GM23248 (cell line): ENCODE data around the gene MGP. TPM values are rescaled to one million over a fixed set of nuclear protein-coding genes. Genes with fewer than 3 reads are reported as not detected.

Source experiments
- DNase-seq: peaks from one replicate; pipeline ENCODE4 v3.0.0-alpha.2; 2015
- H2AFZ ChIP-seq: fragments of 200-600 bp; sonication (generic); 2 replicates; pipeline ENCODE4 v1.6.1; 2016; ENCODE audit warnings: antibody characterized with exemption
- H3F3A ChIP-seq: fragments of 200-600 bp; sonication (generic); 2 replicates; pipeline ENCODE4 v1.6.1; 2016; ENCODE audit warnings: mild to moderate bottlenecking, antibody characterized with exemption, mixed run types; ENCODE audit not compliant: insufficient read depth
- H3K27ac ChIP-seq: fragments of 200-600 bp; sonication (generic); 2 replicates; pipeline ENCODE4 v1.5.1; 2016; ENCODE audit warnings: mild to moderate bottlenecking
- H3K27me3 ChIP-seq: fragments of 200-600 bp; sonication (generic); replicated peaks from 2 replicates; pipeline ENCODE4 v1.6.1; 2016; ENCODE audit warnings: mild to moderate bottlenecking; ENCODE audit not compliant: insufficient read depth
- H3K36me3 ChIP-seq: fragments of 200-600 bp; sonication (generic); 2 replicates; pipeline ENCODE4 v1.6.1; 2016; ENCODE audit warnings: low read depth, mild to moderate bottlenecking
- H3K4me1 ChIP-seq: fragments of 200-600 bp; sonication (generic); 2 replicates; pipeline ENCODE4 v1.6.1; 2016; ENCODE audit warnings: mild to moderate bottlenecking; ENCODE audit not compliant: insufficient read depth
- H3K4me2 ChIP-seq: fragments of 200-600 bp; sonication (generic); one replicate; pipeline ENCODE4 v1.6.1; 2016; ENCODE audit warnings: mild to moderate bottlenecking; ENCODE audit not compliant: unreplicated experiment
- H3K4me3 ChIP-seq: fragments of 200-600 bp; sonication (generic); 2 replicates; pipeline ENCODE4 v1.5.1; 2016; ENCODE audit warnings: mild to moderate bottlenecking
- H3K79me2 ChIP-seq: fragments of 200-600 bp; sonication (generic); 2 replicates; pipeline ENCODE4 v1.6.1; 2016; ENCODE audit warnings: mild to moderate bottlenecking; ENCODE audit not compliant: insufficient read depth
- H3K9ac ChIP-seq: fragments of 200-600 bp; sonication (generic); 2 replicates; pipeline ENCODE4 v1.6.1; 2016; ENCODE audit warnings: mild to moderate bottlenecking
- H3K9me2 ChIP-seq: fragments of 200-600 bp; sonication (generic); 2 replicates; pipeline ENCODE4 v1.6.1; 2016; ENCODE audit warnings: mixed run types, mild to moderate bottlenecking, moderate library complexity; ENCODE audit not compliant: insufficient read depth
- H3K9me3 ChIP-seq: fragments of 200-600 bp; sonication (generic); one replicate; pipeline ENCODE4 v1.6.1; 2017; ENCODE audit warnings: low read depth
- H4K20me1 ChIP-seq: fragments of 200-600 bp; sonication (generic); 2 replicates; pipeline ENCODE4 v1.6.0; 2016; ENCODE audit not compliant: insufficient read depth
- EZH2 ChIP-seq: fragments of 200-600 bp; sonication (generic); IDR thresholded peaks from 2 replicates; pipeline ENCODE4 v1.6.1; 2018; ENCODE audit warnings: antibody characterized with exemption, mild to moderate bottlenecking; ENCODE audit not compliant: insufficient read depth, poor library complexity, severe bottlenecking
- EZH2phosphoT487 ChIP-seq: fragments of 200-600 bp; sonication (generic); IDR thresholded peaks from 2 replicates; pipeline ENCODE4 v1.6.1; 2018; ENCODE audit warnings: antibody characterized with exemption, moderate library complexity, mild to moderate bottlenecking, low read depth; ENCODE audit not compliant: insufficient read depth
- whole genome bisulfite sequencing, 2 experiments: methylation state at CpG; one replicate each; pipeline ENCODE4 v1.1.6; 2015 to 2017; ENCODE audit warnings: low lambda C conversion rate in 2 of 2, low coverage in 1 of 2; ENCODE audit errors: missing lambda C conversion rate in 2 of 2; 5-methylcytosine and 5-hydroxymethylcytosine counted together
- in situ Hi-C: fragments of 300-500 bp; cut with MboI; formaldehyde crosslinking; loops from 2 replicates; pipeline ENCODE4 v1.15.0; 2020
- polyA plus RNA-seq: library from polyadenylated mRNA; unstranded; fragments of >200 nt; fragmentation: Nextera tagmentation; extraction: Ambion mirVana; gene quantifications from 2 replicates; pipeline ENCODE4 v1.2.1, GENCODE V29; 2016
- total RNA-seq: library from RNA; depleted of rRNA; stranded (reverse); fragments of >200 nt; shearing (Covaris generic); gene quantifications from 2 replicates; pipeline ENCODE4 v1.2.3, GENCODE V29; 2014

The MGP gene
- total and polyA plus RNA-seq, 2 experiments from 2014 or later, result 0.86 to 1.3 TPM

DNA sequence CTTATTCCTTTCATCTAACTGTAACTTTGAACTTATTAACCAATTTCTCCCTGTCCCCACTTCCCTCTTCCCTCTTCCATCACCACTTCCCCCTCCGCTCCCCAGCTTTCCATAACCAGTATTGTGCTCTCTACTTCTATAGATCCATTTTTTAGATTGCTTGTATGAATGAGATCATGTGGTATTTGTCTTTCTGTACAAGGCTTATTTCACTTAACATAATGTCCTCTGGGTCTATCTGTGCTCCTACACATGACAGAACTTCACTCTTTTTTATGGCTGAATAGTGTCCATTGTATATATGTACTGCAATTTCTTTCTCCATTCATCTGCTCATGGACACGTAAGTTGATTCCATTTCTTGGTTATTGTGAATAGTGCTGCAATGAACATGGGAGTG, 38.3 kb upstream of the MGP start:
- H3K79me2 ChIP-seq, result no peaks in the 10 kb centered on the region
- no peaks in the 10 kb centered on the region for H3F3A ChIP-seq
- no peaks in the 10 kb centered on the region for H3K9me2 ChIP-seq
- H3K36me3 ChIP-seq, result no peaks in the 10 kb centered on the region
- H3K9me3 ChIP-seq, result no peaks in the 10 kb centered on the region
- TF ChIP-seq EZH2phosphoT487 (no peak), EZH2 (no peak)
- no peaks in the 10 kb centered on the region for H4K20me1 ChIP-seq
- H3K27ac ChIP-seq, result no peak overlapping the region
- 80 to 81% methylated on average over 2 of the region's 2 CpGs for WGBS, 2 experiments
- no peak overlapping the region for H3K4me3 ChIP-seq
- DNase-seq, result no peak
- no peak overlapping the region for H3K9ac ChIP-seq
- no peaks in the 10 kb centered on the region for H3K27me3 ChIP-seq
- no peaks in the 10 kb centered on the region for H3K4me1 ChIP-seq
- H2AFZ ChIP-seq, result no peak overlapping the region
- no peak overlapping the region for H3K4me2 ChIP-seq
- in situ Hi-C loops, result no loop called here

GRCh38 chr12:14921218-14921617, 35.6 kb upstream of the MGP start:
- H3K4me1 ChIP-seq, result no peaks in the 10 kb centered on the region
- no peaks in the 10 kb centered on the region for H3K27me3 ChIP-seq
- no peaks in the 10 kb centered on the region for H3K36me3 ChIP-seq
- no peak overlapping the region for H3K9ac ChIP-seq
- no peak overlapping the region for H3K4me3 ChIP-seq
- H2AFZ ChIP-seq, result no peak overlapping the region
- no peak overlapping the region for H3K4me2 ChIP-seq
- TF ChIP-seq EZH2 (no peak), EZH2phosphoT487 (no peak)
- no peak overlapping the region for H3K27ac ChIP-seq
- DNase-seq, result no peak
- H3K9me3 ChIP-seq, result no peaks in the 10 kb centered on the region
- no peaks in the 10 kb centered on the region for H3K9me2 ChIP-seq
- H4K20me1 ChIP-seq, result no peaks in the 10 kb centered on the region
- WGBS, 2 experiments, result 61 to 68% methylated on average over 2 of the region's 2 CpGs
- in situ Hi-C loops, result no loop called here
- no peaks in the 10 kb centered on the region for H3K79me2 ChIP-seq
- no peaks in the 10 kb centered on the region for H3F3A ChIP-seq

DNA sequence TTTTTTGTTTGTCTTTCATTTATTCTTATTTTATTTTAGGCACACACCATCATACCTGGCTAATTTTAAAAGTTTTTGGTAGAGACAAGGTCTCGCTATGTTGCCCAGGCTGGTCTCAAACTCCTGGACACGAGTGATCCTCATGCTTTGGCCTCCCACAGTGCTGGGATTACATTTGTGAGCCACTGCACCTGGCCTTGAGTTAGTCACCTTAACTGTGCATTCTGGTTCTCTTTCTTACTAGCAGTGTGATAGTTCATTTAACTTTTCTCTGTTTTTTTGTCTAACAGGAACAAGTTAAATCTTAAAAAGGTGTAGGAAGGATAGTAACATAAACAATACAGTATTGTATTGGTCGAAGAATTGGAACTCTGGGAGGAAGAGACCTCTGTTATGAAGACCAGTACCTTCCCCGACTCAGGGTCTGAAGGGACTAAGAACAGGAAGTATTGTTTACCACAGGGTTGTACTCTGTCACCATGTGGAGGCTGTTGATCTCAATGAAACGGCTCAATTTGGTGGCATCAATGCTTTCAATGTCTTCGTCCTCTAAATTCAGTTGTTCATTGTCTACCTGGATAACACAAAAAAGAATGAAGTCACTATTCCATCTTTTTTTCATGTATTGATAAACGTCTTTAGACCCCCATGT, 34.9 kb upstream of the MGP start:
- DNase-seq, result no peak
- Histone ChIP-seq H3K36me3 (no peaks in the 10 kb centered on the region), H3K27me3 (no peaks in the 10 kb centered on the region), H3K4me3 (no peak overlapping the region), H3K79me2 (no peaks in the 10 kb centered on the region), H3K4me1 (no peaks in the 10 kb centered on the region), H3K9me2 (no peaks in the 10 kb centered on the region), H3K4me2 (no peak overlapping the region), H3K27ac (no peak overlapping the region), H4K20me1 (no peaks in the 10 kb centered on the region), H3F3A (no peaks in the 10 kb centered on the region), H2AFZ (no peak overlapping the region), H3K9ac (no peak overlapping the region), H3K9me3 (no peaks in the 10 kb centered on the region)
- 52 to 55% methylated on average over 7 of the region's 7 CpGs for WGBS, 2 experiments
- in situ Hi-C loops, result no loop called here
- TF ChIP-seq EZH2 (no peak), EZH2phosphoT487 (no peak)

- no peaks in the 10 kb centered on the region for H3K79me2 ChIP-seq
- in situ Hi-C loops, result no loop called here
These were observed 33.8 kb upstream of the MGP start for GRCh38 chr12:14919455-14919854.

DNA sequence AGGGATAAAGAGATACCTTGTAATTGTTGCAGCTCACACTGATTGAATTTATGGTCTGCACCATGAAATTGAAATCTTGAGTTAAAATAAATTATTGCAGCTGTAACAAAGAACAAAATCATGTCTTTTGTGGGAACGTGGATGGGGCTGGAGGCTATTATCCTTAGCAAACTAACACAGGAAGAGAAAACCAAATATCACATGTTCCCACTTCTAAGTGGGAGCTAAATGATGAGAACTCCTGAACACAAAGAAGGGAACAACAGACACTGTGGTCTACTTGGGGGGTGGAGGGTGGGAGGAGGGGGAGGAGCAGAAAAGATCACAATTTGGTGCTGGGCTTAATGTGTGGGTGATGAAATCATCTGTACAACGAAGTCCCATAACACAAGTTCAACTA, 30.1 kb upstream of the MGP start:
- 54 to 63% methylated on average over 2 of the region's 2 CpGs for WGBS, 2 experiments
- H3K27ac ChIP-seq, result no peak overlapping the region
- DNase-seq, result no peak
- H3K9me2 ChIP-seq, result no peaks in the 10 kb centered on the region
- no peak overlapping the region for H3K9ac ChIP-seq
- in situ Hi-C loops, result no loop called here
- H3K27me3 ChIP-seq, result no peaks in the 10 kb centered on the region
- no peak overlapping the region for H3K4me3 ChIP-seq
- H3F3A ChIP-seq, result peaks cover 2% of the 10 kb centered on the region
- peaks cover 2% of the 10 kb centered on the region; the same call in 1 of the 2 replicates for H3K4me1 ChIP-seq
- H3K36me3 ChIP-seq, result no peaks in the 10 kb centered on the region
- H3K79me2 ChIP-seq, result no peaks in the 10 kb centered on the region
- H2AFZ ChIP-seq, result no peak overlapping the region
- no peaks in the 10 kb centered on the region for H3K9me3 ChIP-seq
- no peak overlapping the region for H3K4me2 ChIP-seq
- no peak for TF ChIP-seq EZH2
- no peak for TF ChIP-seq EZH2phosphoT487
- H4K20me1 ChIP-seq, result no peaks in the 10 kb centered on the region

More at GRCh38 chr12:14919455-14919854, 33.8 kb upstream of the MGP start:
- no peaks in the 10 kb centered on the region for H4K20me1 ChIP-seq
- H3K27ac ChIP-seq, result no peak overlapping the region
- H3K27me3 ChIP-seq, result no peaks in the 10 kb centered on the region
- no peak for DNase-seq
- H3K9ac ChIP-seq, result no peak overlapping the region
- no peaks in the 10 kb centered on the region for H3F3A ChIP-seq
- TF ChIP-seq EZH2 (no peak), EZH2phosphoT487 (no peak)
- H3K9me2 ChIP-seq, result no peaks in the 10 kb centered on the region
- H3K36me3 ChIP-seq, result no peaks in the 10 kb centered on the region
- H3K4me1 ChIP-seq, result no peaks in the 10 kb centered on the region
- H3K4me3 ChIP-seq, result no peak overlapping the region
- no peak overlapping the region for H2AFZ ChIP-seq
- no peaks in the 10 kb centered on the region for H3K9me3 ChIP-seq
- no peak overlapping the region for H3K4me2 ChIP-seq
